GM12864 (cell line): ENCODE results near the gene KIF5A.

Source experiments
- DNase-seq: peaks from one replicate; pipeline ENCODE4 v3.0.0-alpha.2; 2011; ENCODE audit warnings: low read depth
- H3K4me3 ChIP-seq: 2 replicates; pipeline ENCODE4 v1.5.1; 2011; ENCODE audit warnings: mild to moderate bottlenecking, low read depth, low read length, control low read depth
- CTCF ChIP-seq: IDR thresholded peaks from 2 replicates; pipeline ENCODE4 v1.5.1; 2011; ENCODE audit warnings: low read depth, mild to moderate bottlenecking, moderate library complexity, low read length, control low read depth, inconsistent platforms; ENCODE audit errors: missing control alignments

Gene KIF5A

GRCh38 chr12:57631566-57632072 lies 81.8 kb downstream of the KIF5A start:
- TF ChIP-seq CTCF, result no peak
- DNase-seq, result no peak
- H3K4me3 ChIP-seq, result no peak overlapping the region

GRCh38 chr12:57632073-57632957 lies 82.5 kb downstream of the KIF5A start:
- no peak for DNase-seq
- peak overlapping the region; percentile 51 for H3K4me3 ChIP-seq
- TF ChIP-seq CTCF, result no peak

- peak; percentile 89 for TF ChIP-seq CTCF
- peak within 1 kb of the TSS; percentile 51 for H3K4me3 ChIP-seq
- no peak for DNase-seq
Measured at GRCh38 chr12:57632958-57633840, 83.4 kb downstream of the KIF5A start, which contains the start of gene B4GALNT1. TSS of gene B4GALNT1 (minus strand) at chr12:57633201. CDS start at chr12:57632132, 1,069 bp downstream.
